NCI-H187 (cell line): ENCODE results near the gene GCAT.
A peak's percentile ranks its signal among the peaks of the same experiment; 100 is the strongest.
"Not testable (repeated sequence)": the region's sequence is repeated elsewhere in the genome, so short reads cannot be mapped to it uniquely, and the experiment has no call there.

Experiments used
- DNase-seq, 2 experiments: peaks; one replicate each; lab custom pipeline; 2025; lab: John Stamatoyannopoulos, UW

Gene GCAT

DNA sequence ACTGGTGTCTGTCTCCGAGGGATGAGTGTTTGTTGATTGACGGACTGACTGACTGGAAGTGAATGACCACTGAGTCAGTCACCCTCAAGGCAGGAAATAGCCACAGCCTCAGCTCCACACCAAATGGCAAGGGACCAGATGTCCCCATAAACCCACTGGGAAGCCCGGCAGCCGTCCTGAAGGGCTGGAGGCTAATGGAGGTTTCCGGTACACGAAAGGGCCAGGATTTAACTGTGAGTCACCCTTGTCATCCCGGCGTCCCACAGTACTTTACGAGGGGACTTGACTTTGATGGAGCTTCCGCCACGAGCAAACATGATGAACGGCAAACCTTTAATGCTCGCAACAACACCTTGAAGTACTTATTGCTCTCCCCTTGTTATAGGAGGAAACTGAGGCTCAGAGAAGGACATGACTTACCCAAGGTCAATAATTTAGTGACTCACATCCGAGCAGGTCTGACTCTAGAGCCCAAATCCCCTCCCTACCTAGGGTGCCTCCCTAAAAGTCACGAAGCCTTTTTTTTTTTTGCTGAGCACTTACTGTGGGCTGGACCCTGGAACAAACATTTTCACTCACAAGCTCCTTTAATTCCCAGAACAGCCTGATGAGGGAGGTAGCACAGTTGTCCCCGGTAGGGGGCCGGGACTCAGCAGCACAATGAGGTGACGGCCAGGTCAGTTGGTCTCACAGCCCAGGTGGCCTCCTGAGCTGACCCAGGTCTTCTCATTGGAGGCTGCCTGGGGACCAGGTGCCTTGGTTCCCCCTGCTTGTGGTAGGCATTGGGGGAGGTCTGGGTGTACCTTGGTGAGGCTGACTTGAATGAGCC, 25.2 kb upstream of the GCAT start:
- no peak for DNase-seq

- DNase-seq: no peak
Measured at GRCh38 chr22:37784829-37785495, 22.8 kb upstream of the GCAT start.

DNA sequence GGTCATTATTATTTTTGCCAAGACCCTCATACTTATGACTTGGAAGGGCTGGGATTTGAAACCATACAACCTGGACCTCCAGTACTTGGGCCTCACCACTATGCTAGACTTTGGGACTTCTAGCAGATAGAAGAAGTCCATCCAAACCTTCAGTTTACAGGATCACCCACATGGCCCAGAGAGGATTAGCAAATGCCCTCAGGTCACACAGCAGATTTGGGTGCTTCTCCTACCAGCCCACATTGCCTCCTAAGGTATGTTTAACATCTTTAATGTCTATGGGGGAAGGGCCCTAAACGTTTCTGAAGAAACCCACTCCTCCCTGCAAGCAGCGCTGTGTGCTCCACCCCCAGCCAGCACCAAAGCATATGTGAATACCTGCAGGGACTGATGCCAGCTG, 17.5 kb upstream of the GCAT start:
- DNase-seq: no peak

DNA sequence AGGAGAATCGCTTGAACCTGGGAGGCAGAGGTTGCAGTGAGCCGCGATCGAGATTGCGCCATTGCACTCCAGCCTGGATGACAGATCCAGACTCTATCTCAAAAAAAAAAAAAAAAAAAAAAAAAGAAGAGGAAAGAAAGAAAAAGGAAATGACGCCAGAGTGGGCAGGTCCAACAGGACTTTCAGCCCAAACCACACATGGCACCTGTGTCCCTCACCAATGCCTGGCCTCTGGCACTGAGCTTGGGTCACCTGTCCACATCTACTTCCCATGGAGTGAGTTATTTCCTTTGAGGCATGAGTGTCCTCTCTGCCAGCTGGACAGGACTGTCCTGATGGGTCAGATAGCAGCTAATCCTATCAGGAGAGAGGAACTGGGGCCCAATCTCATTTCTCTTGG, 15.2 kb upstream of the GCAT start:
- no peak for DNase-seq

- no peak for DNase-seq
Measured at GRCh38 chr22:37794376-37794775, 13.4 kb upstream of the GCAT start.

GRCh38 chr22:37796079-37796478, 11.7 kb upstream of the GCAT start:
- no peak for DNase-seq

- DNase-seq: not testable (repeated sequence)
Measured at GRCh38 chr22:37797259-37797658, 10.5 kb upstream of the GCAT start.

- DNase-seq: no peak
Measured at GRCh38 chr22:37797874-37798500, 9.7 kb upstream of the GCAT start.

DNA sequence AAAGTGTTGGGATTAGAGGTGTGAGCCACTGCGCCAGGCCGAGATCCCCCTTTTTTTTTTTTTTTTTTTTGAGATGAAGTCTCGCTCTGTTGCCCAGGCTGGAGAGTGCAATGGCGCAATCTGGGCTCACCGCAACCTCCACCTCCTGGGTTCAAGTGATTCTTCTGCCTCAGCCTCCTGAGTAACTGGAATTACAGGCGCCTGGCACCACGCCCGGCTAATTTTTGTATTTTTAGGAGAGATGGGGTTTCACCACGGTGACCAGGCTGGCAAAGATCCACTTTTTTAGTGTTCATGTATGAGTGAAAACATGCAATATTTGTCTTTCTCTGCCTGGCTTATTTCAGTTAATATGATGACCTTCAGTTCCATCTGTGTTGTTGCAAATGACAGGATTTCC, 7.8 kb upstream of the GCAT start:
- not testable (repeated sequence) for DNase-seq

GRCh38 chr22:37801946-37802309, 5.8 kb upstream of the GCAT start:
- DNase-seq: no peak

DNA sequence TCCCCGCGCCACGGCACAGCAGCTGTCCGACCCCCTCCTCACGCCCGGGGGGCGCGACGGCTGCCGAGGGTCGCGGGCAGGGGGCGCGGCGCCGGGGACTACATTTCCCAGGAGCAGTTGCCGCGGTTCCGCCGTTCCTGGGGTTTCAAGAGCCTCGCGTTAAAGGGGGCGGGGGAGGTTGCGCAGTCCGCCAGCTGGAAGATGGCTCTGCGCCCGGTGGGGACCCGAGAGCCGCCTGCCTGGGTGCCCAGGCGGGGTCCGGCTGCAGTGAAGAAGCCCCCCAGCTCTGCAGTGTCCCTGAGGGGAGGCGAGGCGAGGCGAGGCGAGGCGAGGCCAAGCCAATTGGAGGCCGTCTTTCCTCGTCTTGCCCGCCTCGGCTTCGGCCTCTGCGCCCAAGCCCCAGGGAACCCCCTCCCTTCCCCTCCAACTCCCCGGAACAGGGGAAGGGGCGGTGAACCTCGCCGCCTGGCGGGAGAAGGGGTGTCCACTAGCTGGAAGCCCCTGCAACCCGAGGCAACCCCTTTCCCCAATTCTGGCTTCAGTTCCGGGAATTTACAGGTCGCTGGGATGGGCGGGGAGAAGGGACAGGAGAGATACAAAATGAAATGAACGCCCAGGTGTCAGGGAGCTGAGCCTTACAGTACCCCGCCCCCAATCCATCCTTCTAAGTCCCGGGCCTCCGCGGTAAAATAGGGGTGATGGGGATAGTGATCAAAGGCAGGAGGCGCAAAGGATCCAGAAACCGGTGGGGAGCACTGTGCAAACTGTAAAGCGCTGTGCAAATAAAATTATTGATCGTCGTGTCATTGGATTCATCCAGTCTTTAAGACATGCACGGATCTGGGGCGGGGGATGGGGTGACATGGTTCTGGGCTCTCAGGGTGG, 5.2 kb upstream of the GCAT start:
- DNase-seq: peak in 1 of 2 experiments; percentile 26

- DNase-seq: no peak
Measured at GRCh38 chr22:37803195-37803638, 4.5 kb upstream of the GCAT start.

- no peak for DNase-seq
Measured at GRCh38 chr22:37803639-37804351, 3.9 kb upstream of the GCAT start.

GRCh38 chr22:37804352-37804880, 3.3 kb upstream of the GCAT start:
- DNase-seq: no peak

DNA sequence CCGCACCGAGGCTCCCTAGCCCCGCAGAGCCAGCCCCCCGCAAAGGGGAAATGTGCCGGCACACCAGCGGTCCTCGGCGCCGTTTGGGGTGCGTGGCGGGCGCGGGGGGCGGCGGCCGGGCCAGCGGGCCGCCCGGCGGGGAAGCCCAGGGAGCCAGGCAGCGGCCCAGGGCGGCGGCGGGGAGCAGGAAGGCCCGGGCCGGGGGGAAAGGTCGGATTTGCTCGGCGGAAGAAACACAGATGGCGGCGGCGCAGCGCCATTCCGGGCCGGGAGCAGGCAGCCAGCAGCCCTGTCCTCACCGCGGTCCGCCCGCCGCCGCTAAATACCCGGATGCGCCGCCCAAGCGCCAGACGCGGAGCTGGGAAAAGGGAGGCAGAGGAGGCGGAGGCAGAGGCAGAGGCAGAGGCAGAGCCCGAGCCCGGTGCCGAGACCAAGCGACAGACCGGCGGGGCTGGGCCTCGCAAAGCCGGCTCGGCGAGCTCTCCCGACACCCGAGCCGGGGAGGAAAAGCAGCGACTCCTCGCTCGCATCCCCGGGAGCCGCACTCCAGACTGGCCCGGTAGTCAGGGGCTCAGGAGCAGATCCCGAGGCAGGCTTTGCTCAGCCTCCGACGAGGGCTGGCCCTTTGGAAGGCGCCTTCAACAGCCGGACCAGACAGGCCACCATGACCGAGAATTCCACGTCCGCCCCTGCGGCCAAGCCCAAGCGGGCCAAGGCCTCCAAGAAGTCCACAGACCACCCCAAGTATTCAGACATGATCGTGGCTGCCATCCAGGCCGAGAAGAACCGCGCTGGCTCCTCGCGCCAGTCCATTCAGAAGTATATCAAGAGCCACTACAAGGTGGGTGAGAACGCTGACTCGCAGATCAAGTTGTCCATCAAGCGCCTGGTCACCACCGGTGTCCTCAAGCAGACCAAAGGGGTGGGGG, 2.6 kb upstream of the GCAT start:
- DNase-seq: peak; percentile 40 to 67

DNA sequence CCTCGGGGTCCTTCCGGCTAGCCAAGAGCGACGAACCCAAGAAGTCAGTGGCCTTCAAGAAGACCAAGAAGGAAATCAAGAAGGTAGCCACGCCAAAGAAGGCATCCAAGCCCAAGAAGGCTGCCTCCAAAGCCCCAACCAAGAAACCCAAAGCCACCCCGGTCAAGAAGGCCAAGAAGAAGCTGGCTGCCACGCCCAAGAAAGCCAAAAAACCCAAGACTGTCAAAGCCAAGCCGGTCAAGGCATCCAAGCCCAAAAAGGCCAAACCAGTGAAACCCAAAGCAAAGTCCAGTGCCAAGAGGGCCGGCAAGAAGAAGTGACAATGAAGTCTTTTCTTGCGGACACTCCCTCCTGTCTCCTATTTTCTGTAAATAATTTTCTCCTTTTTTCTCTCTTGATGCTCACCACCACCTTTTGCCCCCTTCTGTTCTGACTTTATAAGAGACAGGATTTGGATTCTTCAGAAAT, 1.9 kb upstream of the GCAT start:
- DNase-seq: no peak

DNA sequence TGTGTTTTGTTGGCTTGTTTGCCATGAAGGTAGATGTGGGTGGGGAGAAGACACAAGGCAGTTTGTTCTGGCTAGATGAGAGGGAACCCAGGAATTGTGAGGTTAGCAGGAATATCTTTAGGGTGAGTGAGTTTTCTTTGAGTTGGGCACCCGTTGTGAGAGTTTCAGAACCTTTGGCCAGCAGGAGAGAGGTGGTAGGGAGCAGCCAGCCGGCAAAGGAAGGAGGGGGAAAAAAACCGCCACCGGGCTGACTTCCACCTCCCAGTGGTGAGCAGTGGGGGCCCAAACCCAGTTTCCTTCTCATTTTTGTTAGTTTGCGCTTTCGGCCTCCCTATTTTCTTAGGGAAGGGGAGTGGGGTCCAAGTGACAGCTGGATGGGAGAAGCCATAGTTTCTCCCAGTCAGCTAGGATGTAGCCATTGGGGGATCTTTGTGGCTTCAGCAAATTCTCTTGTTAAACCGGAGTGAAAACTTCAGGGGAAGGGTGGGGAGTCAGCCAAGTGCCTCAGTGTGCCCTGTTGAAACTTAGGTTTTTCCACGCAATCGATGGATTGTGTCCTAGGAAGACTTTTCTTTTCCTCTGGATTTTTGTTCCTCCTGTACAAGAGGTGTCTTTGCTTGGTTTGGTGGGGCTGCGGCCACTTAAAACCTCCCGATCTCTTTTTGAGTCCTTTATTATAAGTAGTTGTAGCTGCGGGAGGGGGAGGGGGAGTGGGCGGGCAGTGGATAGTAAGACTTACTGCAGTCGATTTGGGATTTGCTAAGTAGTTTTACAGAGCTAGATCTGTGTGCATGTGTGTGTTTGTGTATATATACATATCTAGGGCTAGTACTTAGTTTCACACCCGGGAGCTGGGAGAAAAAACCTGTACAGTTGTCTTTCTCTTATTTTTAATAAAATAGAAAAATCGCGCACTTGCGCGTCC, 1.1 kb upstream of the GCAT start:
- no peak for DNase-seq

DNA sequence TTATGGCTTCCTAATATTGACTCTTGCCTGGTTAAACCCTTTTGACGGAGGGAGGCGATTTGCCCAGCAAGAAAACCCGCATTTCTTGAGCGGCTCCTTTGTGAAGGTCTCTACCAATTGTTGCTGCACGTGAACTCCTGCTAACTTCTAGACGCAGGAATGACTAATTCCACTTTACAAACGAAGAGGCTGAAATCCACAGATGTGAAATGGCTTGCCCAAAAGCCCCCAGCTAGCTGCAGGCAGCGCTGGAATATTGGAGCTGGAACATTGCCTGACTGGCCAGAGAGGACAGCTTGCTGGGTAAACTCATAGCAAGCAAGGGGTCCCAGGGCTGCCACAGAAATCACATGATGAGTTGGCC, 542 bp downstream of the GCAT start:
- DNase-seq: no peak
